GM21515 (cell line): ENCODE measurements around the gene STRN3.

Experiments
- ATAC-seq: cut with Tn5 transposase; IDR thresholded peaks from one replicate; pipeline ENCODE4 v1.9.1; 2021; ENCODE audit not compliant: unreplicated experiment

The STRN3 gene

GRCh38 chr14:31038521-31039166, 12.5 kb upstream of the STRN3 start:
- no peak for ATAC-seq

- ATAC-seq = no peak
These were observed 11.6 kb upstream of the STRN3 start for GRCh38 chr14:31037709-31038221.

GRCh38 chr14:31036552-31036951, 10.4 kb upstream of the STRN3 start:
- ATAC-seq = no peak

- ATAC-seq = no peak
These were observed 4.3 kb upstream of the STRN3 start for GRCh38 chr14:31030469-31030868.

GRCh38 chr14:31029016-31029970, 3.1 kb upstream of the STRN3 start:
- no peak for ATAC-seq

- no peak for ATAC-seq
These were observed 1.7 kb upstream of the STRN3 start for GRCh38 chr14:31027847-31028246.

GRCh38 chr14:31026450-31027235, 464 bp upstream of the STRN3 start:
- ATAC-seq = peak; percentile 90

- ATAC-seq = peak; percentile 26
These were observed 657 bp downstream of the STRN3 start, which contains the start of gene AP4S1 for GRCh38 chr14:31025367-31026076. Gene AP4S1 (plus strand): TSS chr14:31025649. CDS start chr14:31066197, 40,548 bp downstream.

GRCh38 chr14:31024577-31025366, 1.4 kb downstream of the STRN3 start:
- no peak for ATAC-seq

GRCh38 chr14:31024010-31024480, 2.1 kb downstream of the STRN3 start:
- no peak for ATAC-seq

GRCh38 chr14:31022386-31022785, 3.8 kb downstream of the STRN3 start:
- no peak for ATAC-seq

- no peak for ATAC-seq
These were observed 4.6 kb downstream of the STRN3 start for GRCh38 chr14:31021576-31021949.

GRCh38 chr14:31020834-31021575, 5.2 kb downstream of the STRN3 start:
- no peak for ATAC-seq

GRCh38 chr14:31018057-31018645, 8.0 kb downstream of the STRN3 start:
- ATAC-seq = no peak

GRCh38 chr14:31013841-31014240, 12.3 kb downstream of the STRN3 start:
- no peak for ATAC-seq

GRCh38 chr14:31010935-31011334, 15.2 kb downstream of the STRN3 start:
- no peak for ATAC-seq

- ATAC-seq = no peak
These were observed 16.2 kb downstream of the STRN3 start for GRCh38 chr14:31009836-31010574.

GRCh38 chr14:31006703-31007102, 19.5 kb downstream of the STRN3 start:
- no peak for ATAC-seq
